ENCODE results near the gene ZFYVE21. TPM values are rescaled to one million over a fixed set of nuclear protein-coding genes. Genes with fewer than 3 reads are reported as not detected.

Gene ZFYVE21
- total and polyA plus RNA-seq, 4 donors = 69.0 to 110 (median 87.5) TPM

Other genes with a start within 250 kb of the ZFYVE21 start
- gene CKB, start 193.0 kb upstream of the ZFYVE21 start, total RNA-seq = 100 to 1,000 TPM in 1 of 2 donors, 10 to 100 TPM in 1; 78.1 to 109 TPM
- gene CKB, start 193.0 kb upstream of the ZFYVE21 start, polyA plus RNA-seq = 10 to 100 TPM; 46.6 to 91.3 TPM
- 10 to 100 TPM; 11.4 to 11.8 TPM for gene TRMT61A, start 186.6 kb upstream of the ZFYVE21 start, total RNA-seq
- 10 to 100 TPM in 1 of 2 donors, 1 to 10 TPM in 1; 6.4 to 12.4 TPM for gene TRMT61A, start 186.6 kb upstream of the ZFYVE21 start, polyA plus RNA-seq
- gene BAG5, start 153.2 kb upstream of the ZFYVE21 start, total RNA-seq = 10 to 100 TPM; 30.4 to 30.8 TPM
- 10 to 100 TPM in 1 of 2 donors, 1 to 10 TPM in 1; 9.2 to 14.9 TPM for gene BAG5, start 153.2 kb upstream of the ZFYVE21 start, polyA plus RNA-seq
- gene COA8, start 152.8 kb upstream of the ZFYVE21 start, total RNA-seq = 10 to 100 TPM; 27.6 to 33.3 TPM
- gene COA8, start 152.8 kb upstream of the ZFYVE21 start, polyA plus RNA-seq = 10 to 100 TPM; 44.2 to 71.7 TPM
- gene KLC1, start 86.6 kb upstream of the ZFYVE21 start, total RNA-seq = 100 to 1,000 TPM; 254 to 315 TPM
- 100 to 1,000 TPM in 1 of 2 donors, 10 to 100 TPM in 1; 71.7 to 190 TPM for gene KLC1, start 86.6 kb upstream of the ZFYVE21 start, polyA plus RNA-seq
- gene XRCC3, start 359 bp upstream of the ZFYVE21 start, total RNA-seq = 1 to 10 TPM; 5.2 to 5.3 TPM
- 1 to 10 TPM; 1.0 to 8.6 TPM for gene XRCC3, start 359 bp upstream of the ZFYVE21 start, polyA plus RNA-seq
- gene PPP1R13B, start 131.8 kb downstream of the ZFYVE21 start, total RNA-seq = 10 to 100 TPM; 24.8 to 44.0 TPM
- 1 to 10 TPM; 2.3 to 6.9 TPM for gene PPP1R13B, start 131.8 kb downstream of the ZFYVE21 start, polyA plus RNA-seq
- gene TDRD9, start 212.6 kb downstream of the ZFYVE21 start, total RNA-seq = 1 to 10 TPM; 1.7 to 2.7 TPM
- gene TDRD9, start 212.6 kb downstream of the ZFYVE21 start, polyA plus RNA-seq = 1 to 10 TPM; 1.1 to 2.3 TPM
- gene RD3L, start 226.7 kb downstream of the ZFYVE21 start, total RNA-seq = not detected
- not detected for gene RD3L, start 226.7 kb downstream of the ZFYVE21 start, polyA plus RNA-seq